Ovary (tissue), 3 donors: Measurements from ENCODE around the gene UFSP1.
"Not testable (repeated sequence)": the region's sequence is repeated elsewhere in the genome, so short reads cannot be mapped to it uniquely, and the experiment has no call there.

Experiments
- CTCF ChIP-seq, 3 donors: fragments of 450-650 bp in 2 of 3; fragments of 200-600 bp in 1 of 3; IDR thresholded peaks; one replicate each; pipeline versions ENCODE4 v1.5.1 to v1.8.0; 2016 to 2022; ENCODE audit warnings: antibody characterized with exemption in 3 of 3, mild to moderate bottlenecking in 1 of 3
- EP300 ChIP-seq: sonication (generic); formaldehyde crosslinking; IDR thresholded peaks from one replicate; pipeline ENCODE4 v1.6.1; 2017; ENCODE audit warnings: antibody characterized with exemption
- POLR2A ChIP-seq: fragments of 450-650 bp; IDR thresholded peaks from one replicate; pipeline ENCODE4 v1.6.1; 2017; ENCODE audit warnings: antibody characterized with exemption, mild to moderate bottlenecking, moderate library complexity
- donor health status: DM: no; HTN: no; CAD: no.

- not testable (repeated sequence) for TF ChIP-seq CTCF (IDR thresholded peaks at IDR 0.05); EP300; POLR2A
Observed at GRCh38 chr7:100854899-100855298, 34.6 kb downstream of the UFSP1 start.
